Measurements from ENCODE around the gene IFNL1.
A peak's percentile ranks its signal among the peaks of the same experiment; 100 is the strongest.

Gene IFNL1

DNA sequence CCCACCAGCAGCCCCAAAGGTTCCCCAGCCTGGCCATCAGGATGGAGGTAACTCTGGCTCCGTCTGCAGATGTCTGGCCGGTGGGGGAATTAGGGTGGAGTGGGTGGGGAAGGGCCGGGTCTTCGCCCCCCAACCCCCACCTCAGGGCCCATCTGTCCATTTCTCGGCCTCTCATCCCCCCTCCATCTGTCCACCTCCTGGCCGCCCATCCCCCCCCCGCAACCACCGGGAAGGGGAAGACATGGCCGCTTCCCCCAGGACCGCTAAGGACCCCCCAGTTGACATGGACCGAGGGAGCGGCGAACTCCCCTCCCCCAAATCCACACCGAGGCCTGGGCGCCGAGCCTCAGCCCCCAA, 23.7 kb downstream of the IFNL1 start:
- POLR2A ChIA-PET = no interaction called here
- H3K4me3 ChIP-seq (ENCODE audit: low read depth, low read length) = peak overlapping the region; percentile 62
- CTCF ChIA-PET = no interaction called here
- TF ChIP-seq, protein P1, sequence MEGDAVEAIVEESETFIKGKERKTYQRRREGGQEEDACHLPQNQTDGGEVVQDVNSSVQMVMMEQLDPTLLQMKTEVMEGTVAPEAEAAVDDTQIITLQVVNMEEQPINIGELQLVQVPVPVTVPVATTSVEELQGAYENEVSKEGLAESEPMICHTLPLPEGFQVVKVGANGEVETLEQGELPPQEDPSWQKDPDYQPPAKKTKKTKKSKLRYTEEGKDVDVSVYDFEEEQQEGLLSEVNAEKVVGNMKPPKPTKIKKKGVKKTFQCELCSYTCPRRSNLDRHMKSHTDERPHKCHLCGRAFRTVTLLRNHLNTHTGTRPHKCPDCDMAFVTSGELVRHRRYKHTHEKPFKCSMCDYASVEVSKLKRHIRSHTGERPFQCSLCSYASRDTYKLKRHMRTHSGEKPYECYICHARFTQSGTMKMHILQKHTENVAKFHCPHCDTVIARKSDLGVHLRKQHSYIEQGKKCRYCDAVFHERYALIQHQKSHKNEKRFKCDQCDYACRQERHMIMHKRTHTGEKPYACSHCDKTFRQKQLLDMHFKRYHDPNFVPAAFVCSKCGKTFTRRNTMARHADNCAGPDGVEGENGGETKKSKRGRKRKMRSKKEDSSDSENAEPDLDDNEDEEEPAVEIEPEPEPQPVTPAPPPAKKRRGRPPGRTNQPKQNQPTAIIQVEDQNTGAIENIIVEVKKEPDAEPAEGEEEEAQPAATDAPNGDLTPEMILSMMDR (IDR thresholded peaks at IDR 0.05; ENCODE audit: insufficient read depth, low read length, missing control alignments) = no peak
- no peak for DNase-seq (ENCODE audit: low read depth, low spot score)

DNA sequence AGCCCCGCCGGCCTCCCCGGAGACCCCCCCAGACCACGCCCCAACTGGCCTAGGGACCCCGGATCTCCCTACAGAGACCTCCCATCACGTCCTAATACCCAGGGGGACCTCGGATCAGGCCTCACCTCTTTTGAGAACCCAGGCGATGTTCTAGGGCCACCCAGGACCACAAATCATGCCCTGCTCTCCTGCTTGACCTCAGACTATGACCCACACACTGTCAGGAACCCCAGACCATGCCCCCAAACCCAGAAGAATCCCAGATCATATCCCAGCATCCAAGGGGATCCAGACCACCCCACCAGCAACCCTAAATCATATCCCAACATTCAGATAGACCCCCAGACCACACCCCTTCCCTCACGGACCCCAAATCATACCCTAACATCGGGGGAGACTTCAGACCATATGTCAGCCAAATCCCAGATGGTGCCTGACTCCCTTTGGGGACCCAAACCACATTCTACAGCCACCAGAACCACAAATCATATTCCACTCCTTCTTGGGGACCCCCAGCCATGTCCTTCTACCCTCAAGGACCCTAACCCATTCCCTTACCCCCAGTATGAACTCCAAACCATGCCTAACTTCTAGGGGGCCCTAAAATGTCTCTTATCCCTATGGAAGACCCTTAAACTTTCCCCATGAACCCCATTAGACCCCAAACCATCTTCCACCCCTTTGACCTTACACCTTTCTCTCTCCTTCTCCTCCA, 25.1 kb downstream of the IFNL1 start:
- peak overlapping the region; percentile 33; the same call in 1 of the 2 replicates for H3K4me3 ChIP-seq (ENCODE audit: low read depth, low read length)
- ChIA-PET POLR2A (no interaction called here), CTCF (interaction anchor here (1.2 kb wide), 1 partner anchor 199 kb away, joined by 4 read pairs; no protein-coding TSS in a partner anchor)
- DNase-seq (ENCODE audit: low read depth, low spot score) = no peak
- TF ChIP-seq, protein P1 (IDR thresholded peaks at IDR 0.05; ENCODE audit: insufficient read depth, low read length, missing control alignments) = no peak

DNA sequence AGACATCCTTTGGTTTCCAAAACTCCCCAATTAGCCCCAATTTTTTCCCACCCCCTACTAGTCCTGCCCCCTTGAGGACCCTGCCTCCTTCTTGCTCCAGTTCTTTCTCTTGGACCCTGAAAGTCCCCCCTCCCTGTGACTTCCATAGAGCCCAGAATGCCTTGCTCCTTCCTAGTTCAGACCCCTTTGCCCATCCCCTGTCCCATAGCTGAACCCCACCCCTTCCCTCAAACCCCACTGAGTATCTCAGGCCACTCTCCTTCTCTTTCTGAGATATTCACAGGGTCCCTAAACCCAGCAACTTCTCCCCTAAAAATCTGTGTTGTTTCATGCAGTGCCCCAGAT, 25.6 kb downstream of the IFNL1 start:
- H3K4me3 ChIP-seq (ENCODE audit: low read depth, low read length) = no peak overlapping the region
- TF ChIP-seq, protein P1 (IDR thresholded peaks at IDR 0.05; ENCODE audit: insufficient read depth, low read length, missing control alignments) = no peak
- ChIA-PET CTCF (interaction anchor here (1.2 kb wide), 1 partner anchor 200 kb away, joined by 4 read pairs; no protein-coding TSS in a partner anchor), POLR2A (no interaction called here)
- DNase-seq (ENCODE audit: low read depth, low spot score) = no peak

DNA sequence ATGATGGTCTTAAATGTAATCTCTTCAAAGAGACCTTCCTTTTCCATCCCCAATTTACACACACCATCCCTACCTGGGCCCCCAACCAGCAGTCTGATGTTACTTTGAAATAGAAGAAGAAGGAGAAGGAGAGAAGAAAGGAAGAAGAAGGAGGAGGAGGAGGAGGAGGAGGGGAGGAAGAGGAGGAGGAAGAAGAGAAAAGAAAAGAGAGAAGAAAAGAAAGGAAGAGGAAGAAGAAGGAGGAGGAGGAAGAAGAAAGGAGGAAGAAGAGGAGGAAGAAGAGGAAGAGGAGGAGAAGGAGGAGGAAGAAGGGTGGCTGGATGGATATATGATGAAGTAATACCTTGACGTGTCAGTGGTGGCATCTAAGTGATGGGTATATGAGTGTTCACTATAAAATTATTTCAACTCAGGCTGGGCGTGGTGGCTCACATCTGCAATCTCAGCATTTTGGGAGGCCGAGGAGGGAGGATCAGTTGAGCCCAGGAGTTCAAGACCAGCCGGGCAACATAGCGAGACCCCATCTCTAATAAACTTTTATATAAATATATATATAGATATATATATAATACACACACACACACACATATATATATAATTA, 28.1 kb downstream of the IFNL1 start:
- no peak overlapping the region for H3K4me3 ChIP-seq (ENCODE audit: low read depth, low read length)
- CTCF ChIA-PET = interaction anchor here (1.4 kb wide), 1 partner anchor 202 kb away, joined by 8 read pairs; no protein-coding TSS in a partner anchor
- POLR2A ChIA-PET = no interaction called here
- DNase-seq (ENCODE audit: low read depth, low spot score) = no peak
- TF ChIP-seq, protein P1 (IDR thresholded peaks at IDR 0.05; ENCODE audit: insufficient read depth, low read length, missing control alignments) = no peak

DNA sequence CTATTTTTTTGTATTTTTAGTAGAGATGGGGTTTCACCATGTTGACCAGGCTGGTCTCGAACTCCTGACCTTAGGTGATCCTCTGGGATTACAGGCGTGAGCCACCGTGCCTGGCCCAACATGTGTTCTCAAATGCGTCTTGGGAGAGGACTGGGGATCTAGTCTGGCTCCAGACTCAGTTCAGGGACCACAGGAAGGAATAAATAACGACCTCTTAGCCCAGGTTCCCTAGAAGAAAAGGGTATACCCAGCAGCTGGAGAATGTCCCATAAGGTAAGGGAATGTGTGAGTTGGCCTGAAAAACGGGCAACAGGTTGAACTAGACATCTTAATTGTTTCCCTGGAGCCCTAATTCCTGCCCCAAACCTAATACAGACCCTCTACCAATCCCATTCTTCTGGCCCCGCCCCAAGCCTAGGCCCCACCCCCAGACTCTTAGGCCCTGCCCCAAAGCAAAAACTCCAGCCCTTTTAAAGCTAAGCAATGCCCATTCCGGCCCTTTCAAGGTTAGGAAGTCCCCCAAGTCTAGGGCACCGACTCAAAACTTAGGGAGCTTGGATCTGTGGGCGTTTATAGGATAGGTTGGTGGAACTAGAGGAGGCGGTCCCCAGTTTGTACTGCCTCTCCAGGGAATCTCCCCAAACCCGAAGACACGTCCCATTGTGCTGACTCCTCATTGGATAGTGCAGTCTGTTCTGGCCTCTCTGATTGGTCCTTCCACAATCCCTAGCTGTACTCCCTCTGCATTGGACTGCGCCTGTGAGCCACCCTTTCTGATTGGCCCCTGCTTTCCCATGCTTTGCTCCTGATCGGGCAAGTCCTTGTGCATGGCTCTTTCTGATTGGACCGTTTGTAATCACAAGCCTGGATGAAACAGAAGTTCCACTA, 29.8 kb downstream of the IFNL1 start:
- ChIA-PET CTCF (interaction anchor here (0.5 to 7.1 kb wide), 16 partner anchors 9 to 396 kb away, joined by 3 to 111 read pairs (median 5); partner anchors contain the start of genes GMFG and PAK4), POLR2A (interaction anchor here (0.6 kb wide), 1 partner anchor 15 kb away, joined by 3 read pairs; no protein-coding TSS in a partner anchor)
- no peak for DNase-seq (ENCODE audit: low read depth, low spot score)
- TF ChIP-seq, protein P1 (IDR thresholded peaks at IDR 0.05; ENCODE audit: insufficient read depth, low read length, missing control alignments) = no peak
- no peak overlapping the region for H3K4me3 ChIP-seq (ENCODE audit: low read depth, low read length)
